Embryonic facial prominence (tissue), 1 donor: ENCODE data around the gene OR2G6.
"Not testable (repeated sequence)": the region's sequence is repeated elsewhere in the genome, so short reads cannot be mapped to it uniquely, and the experiment has no call there.

Experiments
- DNase-seq: peaks from one replicate; pipeline ENCODE4 v3.0.0-alpha.2; 2016; ENCODE audit errors: extremely low spot score

Gene OR2G6

DNA sequence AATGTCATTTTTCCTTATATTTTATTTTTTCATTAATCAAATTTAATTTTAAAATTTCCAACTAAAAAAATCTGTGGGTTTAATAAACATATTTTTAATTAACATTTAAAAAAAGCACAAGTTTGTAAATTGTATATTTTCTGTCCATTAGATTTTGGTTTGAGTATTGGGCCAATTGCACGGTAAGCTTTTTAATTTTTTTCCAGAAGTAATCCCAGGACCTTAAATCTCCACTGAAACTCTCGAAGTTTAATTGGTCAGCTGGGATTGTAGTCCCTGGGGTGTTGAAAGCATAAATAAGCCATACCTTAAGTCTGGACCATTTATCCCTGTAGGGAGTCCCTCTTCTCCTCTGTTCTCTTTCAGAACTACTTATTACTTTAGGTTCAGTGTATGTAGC lies at the start of gene OR2G6:
Gene OR2G6 (plus strand): TSS at position 301 of the 400 bp plus-strand sequence. CDS start 13,574 bp downstream, outside the sequence.
- not testable (repeated sequence) for DNase-seq

GRCh38 chr1:248459117-248459516 lies 48.8 kb upstream of the OR2G6 start:
- not testable (repeated sequence) for DNase-seq

- no peak for DNase-seq
Measured at GRCh38 chr1:248471154-248471553, 36.7 kb upstream of the OR2G6 start.

- DNase-seq = not testable (repeated sequence)
Measured at GRCh38 chr1:248472111-248472510, 35.8 kb upstream of the OR2G6 start.

DNA sequence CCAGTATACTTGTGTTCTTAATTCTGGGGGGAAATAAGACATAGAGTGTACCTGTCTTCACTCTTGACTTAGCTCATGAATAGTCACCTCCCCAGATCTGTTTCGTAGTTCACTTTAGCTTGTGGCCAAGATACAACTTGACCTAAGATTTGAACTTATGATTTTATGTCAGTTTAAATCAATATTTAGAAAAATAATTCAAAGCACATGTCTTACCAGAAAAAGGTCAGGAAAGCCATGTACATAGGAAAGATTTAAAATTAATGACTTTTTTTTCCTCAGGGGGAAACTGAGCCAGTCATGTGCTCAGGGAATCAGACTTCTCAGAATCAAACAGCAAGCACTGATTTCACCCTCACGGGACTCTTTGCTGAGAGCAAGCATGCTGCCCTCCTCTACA lies 34.8 kb upstream of the OR2G6 start, which contains the start of gene OR2T3:
Gene OR2T3 (plus strand): TSS at position 301 of the 400 bp plus-strand sequence. CDS start 0 bp downstream, at position 301.
- DNase-seq = not testable (repeated sequence)

GRCh38 chr1:248475660-248476059 lies 32.2 kb upstream of the OR2G6 start:
- DNase-seq = not testable (repeated sequence)

DNA sequence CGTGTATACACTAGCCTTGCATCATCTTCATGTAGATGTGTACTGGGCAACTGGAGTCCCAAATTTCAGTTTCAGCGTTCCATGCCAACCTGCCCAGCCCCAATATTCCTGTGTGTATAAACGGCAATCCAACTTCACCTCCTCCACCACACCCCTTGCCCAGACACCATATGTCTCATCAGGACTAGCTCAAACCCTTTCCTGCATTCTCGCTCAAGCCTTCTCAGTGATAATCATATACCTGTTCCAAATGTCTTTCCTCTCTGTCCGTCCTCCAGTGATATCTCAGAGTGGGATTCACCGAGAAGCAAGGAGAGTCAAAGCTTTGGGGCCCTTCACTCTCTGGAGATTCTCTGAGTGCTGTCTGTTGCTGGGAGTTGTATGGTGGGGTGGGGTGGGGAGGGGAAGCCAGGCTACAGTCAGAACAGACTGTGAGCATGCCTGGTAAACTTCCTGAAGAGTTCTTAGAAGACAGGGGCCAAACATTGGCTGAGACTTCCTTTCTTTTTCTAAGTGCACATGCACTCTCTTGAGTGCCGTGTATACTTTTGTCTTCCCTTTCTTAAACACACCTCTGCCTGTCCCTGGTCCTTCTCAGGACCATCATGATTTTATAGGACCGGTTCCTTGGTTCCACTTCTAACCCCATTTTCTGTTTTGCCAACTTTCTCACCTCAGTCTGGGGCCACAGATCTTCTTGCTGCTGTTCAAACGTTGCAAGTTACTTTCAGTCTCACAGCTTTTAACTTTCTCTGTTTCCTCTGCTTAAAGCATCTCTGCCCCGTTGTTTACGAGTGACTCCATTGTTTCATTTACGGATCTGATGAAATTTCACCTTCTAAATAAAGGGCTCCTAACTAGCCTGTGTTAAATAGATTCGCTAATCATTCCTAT lies 25.9 kb upstream of the OR2G6 start:
- not testable (repeated sequence) for DNase-seq

GRCh38 chr1:248488289-248488688 lies 19.6 kb upstream of the OR2G6 start, which contains the start of gene OR2T5:
TSS of gene OR2T5 (plus strand) at chr1:248488589. CDS start at chr1:248488589, 0 bp downstream.
- not testable (repeated sequence) for DNase-seq

DNA sequence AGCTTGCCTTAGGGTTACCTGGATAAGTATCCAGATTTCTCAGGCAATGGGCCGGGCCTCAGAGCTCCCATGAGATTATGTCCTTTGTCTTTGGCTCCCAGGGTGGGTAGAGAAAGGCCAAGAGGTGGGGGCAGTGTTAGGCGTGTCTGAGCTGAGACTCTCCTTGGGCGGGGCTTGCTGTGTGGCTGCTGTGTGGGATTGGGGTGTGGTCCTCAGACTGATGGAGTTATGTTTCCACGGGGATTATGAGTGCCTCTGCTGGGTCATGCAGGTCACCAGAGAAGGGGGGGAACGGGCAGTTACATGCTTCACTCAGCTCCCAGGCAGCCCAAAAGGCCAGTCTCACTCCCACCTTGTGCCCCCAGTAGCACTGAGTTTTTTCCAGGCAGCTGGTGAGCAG lies 11.2 kb upstream of the OR2G6 start:
- DNase-seq = not testable (repeated sequence)

DNA sequence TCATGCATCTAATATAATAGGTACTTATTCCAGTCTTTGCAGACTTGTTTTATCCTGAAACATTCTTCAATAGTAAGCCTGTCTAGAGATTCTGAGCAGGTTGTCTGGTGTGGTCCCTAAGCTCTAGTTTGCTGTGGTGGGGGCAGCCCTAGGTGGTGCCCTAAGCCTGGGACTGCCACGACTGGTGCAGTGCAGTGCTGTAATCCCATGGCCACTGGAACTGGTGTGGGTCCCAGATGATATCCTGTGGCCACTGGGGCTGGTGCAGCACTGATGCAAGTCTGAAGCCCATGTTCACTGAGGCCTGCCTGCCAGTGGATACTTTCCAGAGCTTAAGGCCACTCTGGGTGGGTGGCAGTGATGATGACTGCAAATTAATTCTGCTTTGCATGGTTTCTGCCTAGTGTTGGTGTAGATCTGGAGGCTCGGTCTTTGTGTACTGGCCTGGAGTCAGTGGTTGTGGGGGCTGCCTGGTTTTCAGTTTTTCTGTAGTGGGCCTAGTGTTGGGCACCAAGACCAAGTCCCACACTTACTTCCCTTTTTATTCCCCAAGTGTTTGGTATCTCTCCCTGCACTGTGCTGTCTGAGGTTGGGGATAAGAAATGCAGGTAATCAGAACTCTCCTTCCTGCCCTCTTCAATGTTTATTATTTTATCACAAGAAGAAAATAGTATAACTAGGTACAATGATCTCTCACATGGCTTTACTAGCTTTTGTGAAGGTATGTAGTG lies 7.4 kb upstream of the OR2G6 start:
- DNase-seq = not testable (repeated sequence)

- not testable (repeated sequence) for DNase-seq
Measured at GRCh38 chr1:248510217-248510616, 2.3 kb downstream of the OR2G6 start.

GRCh38 chr1:248521856-248522255 lies 14.0 kb downstream of the OR2G6 start:
- DNase-seq = no peak

- DNase-seq = not testable (repeated sequence)
Measured at GRCh38 chr1:248537449-248537848, 29.6 kb downstream of the OR2G6 start.

- DNase-seq = not testable (repeated sequence)
Measured at GRCh38 chr1:248547383-248547782, 39.5 kb downstream of the OR2G6 start.

- not testable (repeated sequence) for DNase-seq
Measured at GRCh38 chr1:248551027-248551426, 43.2 kb downstream of the OR2G6 start.

GRCh38 chr1:248562672-248563071 lies 54.8 kb downstream of the OR2G6 start, which contains the start of gene OR2T29:
TSS of gene OR2T29 (minus strand) at chr1:248562772. CDS start at chr1:248559491, 3,281 bp downstream.
- not testable (repeated sequence) for DNase-seq

DNA sequence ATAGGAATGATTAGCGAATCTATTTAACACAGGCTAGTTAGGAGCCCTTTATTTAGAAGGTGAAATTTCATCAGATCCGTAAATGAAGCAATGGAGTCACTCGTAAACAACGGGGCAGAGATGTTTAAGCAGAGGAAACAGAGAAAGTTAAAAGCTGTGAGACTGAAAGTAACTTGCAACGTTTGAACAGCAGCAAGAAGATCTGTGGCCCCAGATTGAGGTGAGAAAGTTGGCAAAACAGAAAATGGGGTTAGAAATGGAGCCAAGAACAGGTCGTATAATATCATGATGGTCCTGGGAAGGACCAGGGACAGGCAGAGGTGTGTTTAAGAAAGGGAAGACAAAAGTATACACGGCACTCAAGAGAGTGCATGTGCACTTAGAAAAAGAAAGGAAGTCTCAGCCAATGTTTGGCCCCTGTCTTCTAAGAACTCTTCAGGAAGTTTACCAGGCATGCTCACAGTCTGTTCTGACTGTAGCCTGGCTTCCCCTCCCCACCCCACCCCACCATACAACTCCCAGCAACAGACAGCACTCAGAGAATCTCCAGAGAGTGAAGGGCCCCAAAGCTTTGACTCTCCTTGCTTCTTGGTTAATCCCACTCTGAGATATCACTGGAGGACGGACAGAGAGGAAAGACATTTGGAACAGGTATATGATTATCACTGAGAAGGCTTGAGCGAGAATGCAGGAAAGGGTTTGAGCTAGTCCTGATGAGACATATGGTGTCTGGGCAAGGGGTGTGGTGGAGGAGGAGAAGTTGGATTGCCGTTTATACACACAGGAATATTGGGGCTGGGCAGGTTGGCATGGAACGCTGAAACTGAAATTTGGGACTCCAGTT lies 57.9 kb downstream of the OR2G6 start:
- not testable (repeated sequence) for DNase-seq

DNA sequence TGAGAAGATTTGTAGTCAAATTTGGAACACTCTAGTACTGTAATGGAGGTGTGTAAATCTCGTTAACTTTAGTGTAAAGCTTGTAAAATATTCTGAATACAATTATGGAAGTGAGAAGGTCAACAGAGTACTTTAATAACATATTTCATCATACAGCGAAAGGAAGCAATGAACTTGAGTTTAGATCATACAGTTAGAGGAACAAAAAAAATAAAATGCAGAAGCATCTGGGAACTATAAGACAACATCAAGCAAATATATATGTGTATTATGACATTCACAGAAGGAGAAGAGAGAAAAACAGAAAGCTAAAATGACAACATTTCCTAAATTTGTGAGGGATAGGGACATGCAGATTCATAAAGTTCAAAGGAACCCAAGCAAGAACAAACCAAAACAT lies 61.2 kb downstream of the OR2G6 start:
- DNase-seq = not testable (repeated sequence)

- DNase-seq = not testable (repeated sequence)
Measured at GRCh38 chr1:248570811-248571210, 62.9 kb downstream of the OR2G6 start.

GRCh38 chr1:248572049-248572448 lies 64.2 kb downstream of the OR2G6 start:
- DNase-seq = not testable (repeated sequence)

- not testable (repeated sequence) for DNase-seq
Measured at GRCh38 chr1:248573856-248574255, 66.0 kb downstream of the OR2G6 start.
